ENCODE results near the gene POFUT2. TPM values are rescaled to one million over a fixed set of nuclear protein-coding genes. Genes with fewer than 3 reads are reported as not detected.
A peak's percentile ranks its signal among the peaks of the same experiment; 100 is the strongest.

POFUT2 gene
- total and polyA plus RNA-seq, 7 donors = 2.5 to 31.3 (median 18.9) TPM

DNA sequence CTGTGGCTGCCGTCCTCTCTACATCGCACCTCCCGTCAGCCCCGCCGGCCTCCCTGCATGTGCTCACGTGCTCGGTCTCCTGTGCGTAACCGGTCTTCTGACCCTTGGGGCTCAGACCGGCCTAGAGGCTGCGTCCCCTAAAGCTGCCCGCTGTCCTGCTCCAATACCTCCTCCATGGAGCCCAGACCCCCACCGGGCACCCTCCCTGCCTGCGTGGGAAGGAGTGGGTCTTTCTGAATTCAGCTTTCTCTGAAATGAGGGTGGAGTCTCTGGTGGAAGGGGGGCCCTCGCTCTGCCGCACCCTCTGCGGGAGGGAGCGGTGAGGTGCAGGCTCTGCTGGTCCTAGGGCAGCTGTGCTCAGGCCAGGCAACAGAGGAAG, 18.7 kb upstream of the POFUT2 start:
- Histone ChIP-seq H3K4me3 (no peak overlapping the region), H3K27me3 (no peaks in the 10 kb centered on the region), H3K9me3 (no peaks in the 10 kb centered on the region), H3K36me3 (no peaks in the 10 kb centered on the region), H3K27ac (peak overlapping the region; percentile 68 to 98 (median 90)), H3K4me1 (peaks cover 6 to 60% (median 48%) of the 10 kb centered on the region in 4 donors)
- intact Hi-C loops (cut with DNase I) = no loop called here
- WGBS, 2 donors = 86 to 88% methylated on average over 18 of the region's 18 CpGs
- no peak for TF ChIP-seq EP300 (IDR thresholded peaks at IDR 0.05)
- no peak for TF ChIP-seq POLR2AphosphoS5 (IDR thresholded peaks at IDR 0.05)
- TF ChIP-seq, protein P1, sequence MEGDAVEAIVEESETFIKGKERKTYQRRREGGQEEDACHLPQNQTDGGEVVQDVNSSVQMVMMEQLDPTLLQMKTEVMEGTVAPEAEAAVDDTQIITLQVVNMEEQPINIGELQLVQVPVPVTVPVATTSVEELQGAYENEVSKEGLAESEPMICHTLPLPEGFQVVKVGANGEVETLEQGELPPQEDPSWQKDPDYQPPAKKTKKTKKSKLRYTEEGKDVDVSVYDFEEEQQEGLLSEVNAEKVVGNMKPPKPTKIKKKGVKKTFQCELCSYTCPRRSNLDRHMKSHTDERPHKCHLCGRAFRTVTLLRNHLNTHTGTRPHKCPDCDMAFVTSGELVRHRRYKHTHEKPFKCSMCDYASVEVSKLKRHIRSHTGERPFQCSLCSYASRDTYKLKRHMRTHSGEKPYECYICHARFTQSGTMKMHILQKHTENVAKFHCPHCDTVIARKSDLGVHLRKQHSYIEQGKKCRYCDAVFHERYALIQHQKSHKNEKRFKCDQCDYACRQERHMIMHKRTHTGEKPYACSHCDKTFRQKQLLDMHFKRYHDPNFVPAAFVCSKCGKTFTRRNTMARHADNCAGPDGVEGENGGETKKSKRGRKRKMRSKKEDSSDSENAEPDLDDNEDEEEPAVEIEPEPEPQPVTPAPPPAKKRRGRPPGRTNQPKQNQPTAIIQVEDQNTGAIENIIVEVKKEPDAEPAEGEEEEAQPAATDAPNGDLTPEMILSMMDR (IDR thresholded peaks at IDR 0.05) = no peak
- TF ChIP-seq POLR2A (IDR thresholded peaks at IDR 0.05) = no peak
- DNase-seq = peak; percentile 68

DNA sequence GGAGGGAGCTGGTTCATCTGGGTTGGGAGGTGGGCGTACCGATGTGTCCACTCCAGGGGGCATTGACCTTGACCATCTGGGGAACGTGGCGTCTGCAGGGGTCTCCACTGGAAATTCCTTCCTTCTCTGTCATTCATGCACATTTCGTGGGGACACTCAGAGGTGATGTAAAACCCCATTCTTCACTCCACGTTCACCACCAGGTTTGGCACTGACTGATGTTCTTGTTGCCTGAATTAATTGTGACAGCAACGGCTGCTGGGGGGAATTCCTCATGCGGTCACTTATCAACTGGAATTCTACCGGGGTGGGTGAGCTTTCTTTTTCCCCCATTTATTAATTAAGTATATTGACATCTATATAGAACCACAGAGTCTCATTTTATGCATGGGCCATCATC, 18.1 kb upstream of the POFUT2 start:
- no peaks in the 10 kb centered on the region for H3K9me3 ChIP-seq
- no peaks in the 10 kb centered on the region for H3K36me3 ChIP-seq
- H3K27ac ChIP-seq = peak overlapping the region; percentile 12 to 98 (median 90)
- no peak overlapping the region for H3K4me3 ChIP-seq
- TF ChIP-seq EP300 (IDR thresholded peaks at IDR 0.05) (no peak), POLR2AphosphoS5 (IDR thresholded peaks at IDR 0.05) (no peak), POLR2A (IDR thresholded peaks at IDR 0.05) (no peak)
- TF ChIP-seq, protein P1 (IDR thresholded peaks at IDR 0.05) = no peak
- intact Hi-C loops (cut with DNase I) = no loop called here
- WGBS, 2 donors = 78 to 85% methylated on average over 9 of the region's 9 CpGs
- peak; percentile 58 for DNase-seq
- no peaks in the 10 kb centered on the region for H3K27me3 ChIP-seq
- peaks cover 6 to 66% (median 52%) of the 10 kb centered on the region in 4 donors for H3K4me1 ChIP-seq

DNA sequence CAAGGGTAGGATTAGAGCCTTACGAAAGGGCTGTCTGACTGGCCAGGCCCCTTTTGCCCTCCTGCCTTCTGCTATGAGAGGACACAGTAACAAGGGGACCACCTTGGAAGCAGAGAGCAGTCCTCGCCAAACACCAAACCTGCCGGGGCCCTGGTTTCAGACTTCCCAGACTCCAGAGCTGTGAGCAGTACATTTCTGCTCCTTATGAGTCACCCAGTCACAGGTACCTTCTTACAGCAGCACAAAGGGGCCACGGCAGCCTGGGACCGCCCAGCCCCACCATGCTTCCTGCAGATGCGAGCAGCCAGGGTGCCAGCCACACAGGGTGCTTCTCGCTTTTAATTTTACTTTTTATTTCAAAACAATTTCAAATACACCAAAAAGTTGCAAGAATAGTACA, 17.2 kb upstream of the POFUT2 start:
- WGBS, 2 donors = 85 to 86% methylated on average over 7 of the region's 7 CpGs
- Histone ChIP-seq H3K4me3 (no peak overlapping the region), H3K9me3 (no peaks in the 10 kb centered on the region), H3K27ac (peak overlapping the region; percentile 12 to 98 (median 60)), H3K36me3 (no peaks in the 10 kb centered on the region), H3K4me1 (peaks cover 6 to 68% (median 56%) of the 10 kb centered on the region in 4 donors), H3K27me3 (no peaks in the 10 kb centered on the region)
- intact Hi-C loops (cut with DNase I) = no loop called here
- peak; percentile 59 for DNase-seq
- no peak for TF ChIP-seq EP300 (IDR thresholded peaks at IDR 0.05)
- no peak for TF ChIP-seq POLR2A (IDR thresholded peaks at IDR 0.05)

DNA sequence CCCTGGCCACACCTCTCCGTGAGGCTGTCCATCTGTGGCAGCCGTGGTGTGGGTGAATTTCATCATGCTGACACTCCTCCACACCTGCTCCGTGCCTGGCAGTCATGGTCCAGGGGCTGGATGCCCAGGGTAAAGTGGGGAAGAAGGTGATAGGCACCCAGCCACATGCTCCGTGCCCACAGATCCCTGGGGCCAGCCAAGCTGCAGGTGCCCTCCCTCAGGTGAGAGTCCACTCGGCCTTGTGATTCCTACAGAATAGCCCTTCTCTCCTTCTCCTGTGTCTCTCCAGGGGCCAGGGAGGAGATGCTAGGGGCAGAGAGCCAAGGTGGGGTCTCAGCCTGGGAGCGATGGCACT, 16.8 kb upstream of the POFUT2 start:
- intact Hi-C loops (cut with DNase I) = no loop called here
- WGBS, 2 donors = 74 to 89% methylated on average over 6 of the region's 6 CpGs
- DNase-seq = no peak
- TF ChIP-seq EP300 (IDR thresholded peaks at IDR 0.05) (no peak), POLR2A (IDR thresholded peaks at IDR 0.05) (no peak), POLR2AphosphoS5 (IDR thresholded peaks at IDR 0.05) (no peak)
- TF ChIP-seq, protein P1 (IDR thresholded peaks at IDR 0.05) = no peak
- Histone ChIP-seq H3K36me3 (no peaks in the 10 kb centered on the region), H3K27me3 (no peaks in the 10 kb centered on the region), H3K4me3 (no peak overlapping the region), H3K27ac (peak overlapping the region in 3 of 4 donors; percentile 21 to 98 (median 98)), H3K9me3 (no peaks in the 10 kb centered on the region), H3K4me1 (peaks cover 6 to 68% (median 57%) of the 10 kb centered on the region in 4 donors)

DNA sequence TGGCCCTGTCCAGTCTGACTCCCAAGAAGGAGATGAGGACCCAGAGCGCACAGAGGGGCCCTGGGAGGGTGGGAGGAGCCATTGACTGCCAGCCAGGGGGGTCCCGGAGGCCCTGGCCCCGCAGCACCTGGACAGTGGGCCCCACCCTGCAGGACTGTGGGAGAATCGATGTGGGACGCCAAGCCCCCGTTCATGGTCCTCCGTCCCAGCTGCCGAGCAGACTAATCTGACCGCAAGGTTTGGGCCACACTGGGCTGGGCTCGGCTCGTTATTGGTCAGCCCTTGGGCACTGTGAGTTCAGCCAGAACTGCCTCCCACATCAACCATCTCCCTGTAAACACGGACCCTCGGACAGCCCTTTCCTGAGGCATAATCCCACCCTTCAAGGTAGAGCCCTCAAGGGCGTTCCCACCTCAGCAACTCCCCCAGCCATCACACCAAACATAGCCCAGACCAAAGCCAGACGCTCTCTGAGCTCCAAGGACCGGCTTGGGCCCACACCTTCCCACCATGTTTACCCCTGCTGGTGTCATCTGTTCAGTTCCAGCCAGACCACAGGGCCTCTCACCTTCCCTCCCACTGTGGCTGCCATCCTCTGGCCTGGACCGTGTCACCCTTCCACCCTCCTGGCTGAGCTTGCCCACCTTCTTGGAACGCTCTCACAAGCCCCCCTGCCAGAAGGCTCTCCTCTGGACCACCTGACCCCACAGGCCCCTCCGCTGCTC, 16.2 kb upstream of the POFUT2 start:
- Histone ChIP-seq H3K27me3 (no peaks in the 10 kb centered on the region), H3K27ac (peak overlapping the region in 3 of 4 donors; percentile 21 to 98 (median 98)), H3K4me3 (no peak overlapping the region), H3K9me3 (no peaks in the 10 kb centered on the region), H3K4me1 (peaks cover 6 to 63% (median 52%) of the 10 kb centered on the region in 4 donors), H3K36me3 (no peaks in the 10 kb centered on the region)
- TF ChIP-seq, protein P1 (IDR thresholded peaks at IDR 0.05) = no peak
- TF ChIP-seq POLR2AphosphoS5 (IDR thresholded peaks at IDR 0.05) = no peak
- no peak for TF ChIP-seq EP300 (IDR thresholded peaks at IDR 0.05)
- TF ChIP-seq POLR2A (IDR thresholded peaks at IDR 0.05) = no peak
- intact Hi-C loops (cut with DNase I) = no loop called here
- peak; percentile 63 for DNase-seq
- WGBS, 2 donors = 83 to 90% methylated on average over 19 of the region's 19 CpGs

Data from sigmoid colon (tissue), 7 donors.